CD4-positive, alpha-beta T cell treated with Interferon gamma for 1 hour (primary cell): ENCODE data around the gene UTP4.

Source experiments
- DNase-seq: peaks from one replicate; pipeline ENCODE4 v3.0.0-alpha.2; 2020

UTP4 gene

DNA sequence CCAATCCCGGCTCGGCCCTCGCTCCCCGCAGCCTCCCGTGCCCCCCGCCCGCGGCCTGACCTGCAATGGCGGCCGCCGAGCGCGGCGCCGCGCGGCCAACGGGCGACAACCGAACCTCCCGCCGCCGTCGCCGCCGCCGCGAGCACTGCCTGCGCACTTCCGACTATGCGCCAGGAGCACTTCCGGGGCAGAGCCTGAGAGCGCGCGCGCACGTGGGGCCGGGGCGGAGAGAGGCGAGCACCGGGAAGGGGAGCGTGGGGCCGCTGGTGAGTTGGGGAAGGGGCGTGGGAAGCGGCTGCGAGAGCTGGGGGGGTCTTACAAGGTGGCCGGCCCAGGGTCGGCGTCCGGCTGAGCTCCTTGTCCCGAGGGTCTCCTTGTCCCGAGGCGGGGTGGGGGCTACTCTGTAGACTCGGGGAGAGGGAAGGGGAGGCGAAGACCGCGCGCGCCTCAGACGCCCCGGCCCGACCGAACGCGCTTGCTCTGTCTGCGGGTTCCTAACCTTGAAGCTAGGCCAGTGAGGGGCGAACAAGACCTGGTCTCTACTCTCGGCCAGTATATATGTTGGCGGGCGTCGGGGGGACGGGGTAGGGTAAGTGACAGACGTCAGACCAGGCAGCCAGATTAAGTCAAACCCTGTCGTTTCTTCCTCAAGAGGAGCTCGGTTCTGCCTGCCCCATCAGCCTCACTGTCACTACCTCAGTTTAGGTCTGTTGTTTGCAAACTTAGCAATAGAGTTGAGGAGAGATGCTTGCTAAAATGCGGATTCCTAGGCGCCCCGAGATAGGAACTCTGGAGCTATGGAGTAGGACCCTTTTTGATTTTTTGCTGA is at the start of gene UTP4, which contains the start of gene CHTF8:
Gene UTP4, plus strand, starts transcription at position 226 of the 829 bp plus-strand sequence. CDS start 811 bp downstream, outside the sequence.
Gene CHTF8, minus strand, starts transcription at position 165 of the 829 bp plus-strand sequence. CDS start 11,130 bp downstream, outside the sequence.
- peak; percentile 81 for DNase-seq

DNA sequence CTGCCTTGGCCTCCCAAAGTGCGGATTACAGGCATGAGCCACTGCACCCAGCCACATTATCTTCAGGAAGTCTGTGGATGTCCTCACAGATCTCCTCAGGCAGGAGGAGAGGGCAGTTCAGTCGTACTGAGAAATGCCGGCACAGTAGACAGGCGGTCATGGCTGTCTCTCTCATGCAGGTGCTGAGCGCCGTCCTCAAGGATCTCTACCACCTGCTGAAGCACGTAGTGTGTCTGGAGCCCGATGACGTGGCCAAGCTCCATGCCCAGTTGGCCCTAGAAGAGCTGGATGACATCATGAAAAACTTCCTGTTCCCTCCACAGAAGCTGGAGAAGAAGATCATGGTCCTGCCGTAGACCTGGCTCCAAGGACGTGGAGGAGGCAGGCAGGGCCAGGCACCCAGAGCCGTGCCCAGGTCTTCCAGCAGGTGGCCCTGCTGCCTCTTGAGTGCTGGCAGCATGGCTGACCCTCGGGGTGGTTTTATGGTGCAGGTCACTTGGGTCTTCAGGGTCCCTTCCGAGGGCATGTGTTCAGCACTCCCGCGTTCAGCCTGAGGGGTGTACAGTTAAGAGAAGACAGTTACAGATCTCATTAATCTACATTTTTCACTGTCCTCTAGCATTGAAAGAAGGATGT is 49.0 kb upstream of the UTP4 start:
- no peak for DNase-seq

DNA sequence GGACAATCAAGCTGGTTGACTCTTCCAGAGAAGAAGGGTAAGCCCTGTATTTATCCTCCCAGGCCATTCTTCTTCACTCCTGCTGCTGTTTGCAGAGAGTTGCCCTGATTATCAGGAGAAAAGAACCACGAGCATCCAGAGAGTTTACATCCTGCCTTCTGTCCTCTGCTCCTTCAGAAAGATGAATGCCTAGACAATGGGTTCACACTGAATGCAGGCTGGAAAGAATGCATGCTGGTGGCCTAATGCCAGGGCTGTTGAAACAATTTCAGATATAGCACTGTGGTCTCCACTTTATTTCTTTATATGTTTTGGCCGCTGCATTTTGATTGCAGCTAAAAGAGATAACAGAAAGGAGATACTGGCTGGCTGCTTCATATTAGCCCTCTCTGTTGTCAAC is 48.2 kb upstream of the UTP4 start:
- DNase-seq: no peak

DNA sequence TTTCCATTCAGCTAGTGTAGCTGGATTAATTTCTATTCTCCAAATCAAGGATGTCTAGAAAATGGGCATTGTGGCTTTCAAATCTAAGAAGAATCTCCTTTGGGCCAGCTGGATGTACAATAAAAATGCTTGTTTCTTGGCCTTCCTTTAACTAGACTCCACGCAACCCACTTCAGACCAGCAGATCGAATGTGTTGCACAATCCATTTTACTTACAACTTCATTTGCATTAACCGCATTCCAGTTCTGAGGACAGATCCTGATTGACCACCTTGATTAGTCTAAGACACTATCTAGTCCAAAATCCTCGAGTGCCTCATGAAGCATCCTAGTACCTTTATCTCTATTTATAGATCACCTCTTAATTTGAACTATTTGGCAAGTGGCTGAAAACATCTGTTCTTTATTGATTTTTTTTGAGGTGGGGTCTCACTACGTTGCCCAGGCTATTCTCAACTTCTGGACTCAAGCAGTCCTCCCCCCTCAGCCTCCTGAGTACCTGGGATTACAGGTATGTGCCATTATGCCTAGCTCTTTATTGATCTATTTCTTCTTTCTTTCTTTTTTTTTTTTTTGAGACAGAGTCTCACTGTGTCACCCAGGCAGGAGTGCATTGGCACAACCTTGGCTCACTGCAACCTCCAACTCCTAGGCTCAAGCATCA is 47.3 kb upstream of the UTP4 start:
- DNase-seq: no peak

DNA sequence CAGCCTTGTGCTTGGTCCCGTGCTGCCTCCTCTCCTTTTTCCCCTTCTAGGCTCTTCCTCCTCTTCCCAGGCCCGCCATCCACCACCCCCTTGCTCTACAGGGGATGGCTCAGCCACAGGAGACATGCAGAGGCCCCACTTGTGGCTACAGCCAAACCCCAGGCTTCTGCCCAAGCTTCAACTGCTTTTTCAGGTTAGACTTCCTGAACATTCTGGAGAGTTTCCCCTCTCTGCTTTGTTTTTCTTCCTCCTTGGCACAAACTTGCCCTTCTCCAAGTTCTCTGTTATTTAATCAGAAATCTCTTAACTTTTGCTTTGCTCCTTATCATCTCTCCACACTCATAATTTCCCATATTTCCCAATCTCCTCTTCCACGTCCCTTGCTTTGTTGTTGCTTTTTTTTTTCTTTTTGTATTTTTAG is 45.3 kb upstream of the UTP4 start:
- DNase-seq: no peak

DNA sequence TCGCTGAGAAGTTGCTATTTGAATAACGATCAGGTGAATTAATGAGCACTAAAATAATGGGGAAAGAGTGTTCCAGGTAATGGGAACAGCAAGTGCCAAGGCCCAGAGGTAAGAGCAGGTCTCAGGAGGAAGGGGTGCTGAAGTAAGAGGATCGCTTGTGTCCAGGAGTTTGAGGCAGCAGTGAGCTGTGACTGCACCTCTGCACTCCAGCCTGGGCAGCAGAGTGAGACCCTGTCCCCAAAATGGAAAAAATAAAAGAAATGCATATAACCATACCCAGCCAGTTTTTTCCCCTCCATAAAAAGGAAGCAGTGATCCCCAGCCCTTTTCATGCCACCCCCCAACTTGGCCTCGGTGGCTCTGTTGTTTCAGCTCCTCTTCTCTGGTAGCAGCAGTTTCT is 43.8 kb upstream of the UTP4 start:
- DNase-seq: no peak

DNA sequence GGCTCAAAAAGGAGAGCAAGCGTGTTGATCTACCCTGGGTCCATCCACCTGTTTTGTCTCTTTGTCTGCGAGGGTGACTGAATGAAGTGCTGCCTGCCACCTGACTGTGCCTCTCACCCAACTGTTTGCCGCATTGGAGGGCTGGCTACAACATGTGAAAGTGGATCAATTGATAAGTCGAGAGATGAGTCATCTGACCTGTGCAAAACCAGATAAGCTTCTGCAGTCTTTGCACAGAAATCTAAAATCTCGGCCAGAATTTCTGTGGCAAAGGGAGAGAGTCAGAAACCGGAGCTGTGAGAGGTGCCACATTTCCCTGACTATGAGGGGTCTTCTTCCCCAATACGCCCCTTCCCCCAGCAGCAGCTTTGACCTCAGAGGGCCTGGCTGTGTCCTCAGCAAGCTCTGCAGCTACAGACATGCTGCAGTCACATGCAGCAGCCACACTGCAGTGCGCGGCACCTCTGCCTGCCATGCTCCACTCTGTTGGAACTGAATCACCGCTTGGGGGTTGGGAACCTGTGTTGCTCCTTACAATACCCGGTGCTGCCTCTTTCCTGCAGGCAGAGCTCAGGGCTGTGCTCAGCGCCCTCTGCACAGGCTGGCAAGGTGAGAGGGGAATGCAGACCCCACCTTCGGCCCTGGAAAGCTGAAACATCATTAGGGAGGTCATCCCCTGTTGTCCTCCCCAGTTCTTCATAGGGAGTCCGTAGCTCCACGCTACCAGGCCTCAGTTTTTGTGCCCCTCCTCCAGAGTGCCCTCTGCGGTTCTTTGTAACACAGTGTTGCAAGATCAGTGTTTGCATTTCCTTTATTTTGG is 43.1 kb upstream of the UTP4 start:
- DNase-seq: no peak

DNA sequence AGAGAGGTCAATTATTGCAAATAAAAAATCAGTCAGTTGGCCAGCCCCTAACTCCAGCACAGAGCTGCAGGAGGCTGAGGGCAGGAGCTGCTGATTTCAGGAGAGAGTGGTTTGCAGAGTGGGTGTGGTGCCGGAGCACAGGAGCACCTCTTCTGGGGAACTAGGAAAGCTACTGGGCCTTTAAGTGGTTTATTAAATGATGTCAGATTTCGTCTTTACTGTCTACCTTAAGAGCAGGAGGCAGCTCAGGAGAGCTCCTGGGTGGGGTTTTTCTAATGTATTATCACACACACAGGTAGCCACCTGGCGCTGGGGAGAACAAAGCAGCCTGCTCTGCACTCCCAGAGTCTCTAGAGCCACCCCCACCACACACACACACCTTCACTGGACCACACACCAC is 38.5 kb upstream of the UTP4 start:
- DNase-seq: no peak

DNA sequence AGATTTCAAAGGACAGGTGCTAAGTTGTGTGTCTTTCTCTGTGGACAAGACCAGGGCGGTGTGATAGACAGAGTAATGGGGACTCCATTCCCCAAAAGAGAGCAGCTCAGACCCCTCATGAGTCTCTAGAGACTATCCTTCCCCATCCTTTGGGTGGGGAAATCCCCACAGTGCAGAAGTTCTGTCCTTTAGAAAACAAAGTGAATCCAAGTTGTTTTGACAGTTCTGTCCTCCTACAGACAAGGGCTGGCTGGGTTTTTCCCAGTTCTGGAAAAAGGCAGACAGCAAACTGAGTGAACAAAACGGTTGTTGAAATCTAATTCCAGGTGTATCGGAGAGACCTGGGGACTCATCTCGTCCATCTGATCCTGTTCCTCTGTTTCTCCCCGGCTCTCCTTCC is 37.9 kb upstream of the UTP4 start:
- no peak for DNase-seq

DNA sequence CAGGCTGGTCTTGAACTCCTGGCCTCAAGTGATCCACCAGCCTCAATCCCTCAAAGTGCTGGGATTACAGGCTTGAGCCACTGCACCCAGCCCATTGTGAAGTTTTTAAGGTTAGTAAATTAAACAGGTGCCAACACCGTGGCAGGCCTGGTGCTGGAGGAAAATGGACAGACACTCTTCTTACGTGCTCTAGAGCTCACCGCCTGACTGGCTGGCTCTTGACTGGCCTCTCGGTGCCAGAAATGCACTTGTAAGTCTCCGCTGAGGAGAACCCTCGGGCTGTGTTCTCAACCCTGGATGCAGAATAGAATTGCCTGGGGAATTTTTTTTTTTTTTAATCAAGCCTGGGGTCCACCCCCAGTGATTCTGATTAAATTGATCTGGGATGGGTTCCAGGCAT is 37.3 kb upstream of the UTP4 start:
- DNase-seq: no peak

DNA sequence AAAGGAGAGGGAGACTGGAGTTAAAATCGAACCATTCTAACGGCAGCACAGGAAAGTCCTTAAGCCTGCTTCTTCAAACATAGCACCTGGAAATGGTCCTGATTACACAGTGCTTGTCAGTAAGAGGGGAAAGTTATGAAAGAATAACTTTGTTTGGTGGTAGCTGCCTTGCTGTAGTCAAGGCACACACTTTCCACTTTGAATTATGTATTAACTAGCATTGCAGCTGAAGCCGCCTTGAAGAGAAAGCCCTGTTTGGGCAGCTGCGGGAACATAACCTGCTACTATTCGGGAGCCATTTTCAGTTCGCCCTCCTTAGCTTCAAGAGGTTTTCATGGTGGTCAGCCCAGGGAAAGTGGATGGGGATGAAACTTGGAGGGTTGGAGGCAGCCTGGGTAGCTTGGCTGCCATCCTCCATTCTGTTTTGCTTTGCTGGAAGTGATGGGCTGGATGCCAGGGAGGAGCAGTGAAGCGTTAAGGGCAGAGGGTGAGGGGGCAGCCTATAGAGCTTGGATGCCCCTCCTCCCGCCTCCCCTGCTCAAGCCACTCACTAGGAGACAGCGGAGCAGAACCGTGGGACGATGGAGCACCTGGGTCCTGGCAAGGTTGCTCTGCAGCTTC is 32.3 kb upstream of the UTP4 start:
- no peak for DNase-seq

DNA sequence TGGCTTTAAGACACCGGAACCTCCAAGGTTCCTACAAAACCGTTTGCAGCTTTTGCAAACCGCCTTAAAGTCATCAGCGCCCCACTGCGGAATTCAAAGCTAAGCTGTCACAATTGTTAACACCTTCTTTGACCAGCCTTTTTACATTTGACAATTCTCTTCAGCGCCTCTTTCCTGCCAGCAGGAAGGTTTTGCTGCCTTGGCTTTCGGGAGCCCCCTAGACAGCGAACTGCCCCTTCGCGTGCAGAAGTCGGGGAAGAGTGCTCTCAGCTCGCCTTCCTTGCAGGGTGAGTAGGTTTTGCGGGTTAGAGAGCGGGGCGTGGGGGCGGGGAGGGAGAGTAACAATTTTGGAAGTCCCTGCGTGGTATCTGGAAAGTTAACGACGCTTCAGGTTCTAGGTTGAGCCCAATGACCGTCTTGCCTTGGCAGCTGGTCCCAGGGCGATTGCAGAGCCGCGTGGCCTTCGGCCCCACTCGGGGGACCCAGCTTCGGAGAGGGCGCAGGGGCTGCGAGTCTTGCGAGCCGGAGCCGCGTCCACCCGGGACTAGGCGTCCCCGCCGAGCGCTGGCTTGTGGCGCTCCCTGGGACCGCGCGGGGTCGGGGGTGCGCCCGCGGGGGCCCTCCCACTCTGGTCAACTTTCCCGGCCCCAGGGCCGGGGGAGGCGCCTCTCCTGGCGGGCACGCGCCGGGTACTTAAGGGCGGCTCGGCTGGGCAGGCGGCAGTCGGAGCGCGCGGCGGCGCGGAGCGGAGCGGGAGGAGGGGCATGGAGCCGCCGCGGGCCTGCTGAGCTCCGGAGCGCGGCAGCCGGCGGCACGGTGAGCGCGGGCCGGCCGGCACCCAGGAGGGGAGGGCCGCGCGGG is 26.7 kb upstream of the UTP4 start, which contains the start of gene HAS3:
Gene HAS3, plus strand, starts transcription at position 153 of the 861 bp plus-strand sequence. CDS start 3,743 bp downstream, outside the sequence.
- DNase-seq: no peak

DNA sequence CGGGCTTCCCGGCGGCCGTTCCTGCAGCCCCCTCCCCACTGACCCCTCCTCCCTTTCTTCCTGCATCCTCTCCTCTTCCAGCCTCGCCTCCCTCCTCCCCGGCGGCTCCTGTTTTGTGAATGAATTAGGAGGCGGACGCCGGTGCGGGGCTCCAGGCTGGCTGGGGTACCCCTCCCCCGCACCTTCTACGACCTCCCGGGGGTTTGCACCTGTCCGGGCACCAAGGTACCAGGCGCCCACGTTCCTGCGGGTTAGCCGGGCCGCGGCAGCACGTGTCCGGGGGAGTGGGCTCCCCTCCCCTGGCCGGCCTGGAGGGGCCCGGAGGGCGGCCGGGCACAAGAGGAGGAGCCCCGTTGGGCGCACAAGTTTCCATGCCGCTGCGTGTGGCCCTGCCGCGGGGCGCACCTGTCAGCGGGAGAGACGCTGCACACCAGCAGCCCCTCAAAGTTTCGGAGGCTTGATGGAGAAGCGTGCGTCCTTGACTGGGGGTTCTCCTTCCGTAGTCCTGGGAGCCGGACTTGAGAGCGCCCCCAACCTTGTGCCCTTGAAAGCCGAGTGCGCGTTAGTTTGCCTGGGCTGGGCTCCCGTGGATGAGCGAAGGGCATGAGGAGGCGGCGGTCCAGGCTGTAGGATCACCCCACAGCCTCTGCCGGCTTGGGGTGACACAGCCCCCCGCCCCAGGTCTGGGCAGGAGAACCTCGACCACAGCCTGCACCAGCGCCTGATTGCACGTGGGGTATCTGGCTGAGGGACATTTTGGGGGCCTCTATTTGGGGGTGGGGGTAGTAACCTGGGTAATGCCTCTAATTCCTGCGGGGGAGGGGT is 25.7 kb upstream of the UTP4 start:
- no peak for DNase-seq

DNA sequence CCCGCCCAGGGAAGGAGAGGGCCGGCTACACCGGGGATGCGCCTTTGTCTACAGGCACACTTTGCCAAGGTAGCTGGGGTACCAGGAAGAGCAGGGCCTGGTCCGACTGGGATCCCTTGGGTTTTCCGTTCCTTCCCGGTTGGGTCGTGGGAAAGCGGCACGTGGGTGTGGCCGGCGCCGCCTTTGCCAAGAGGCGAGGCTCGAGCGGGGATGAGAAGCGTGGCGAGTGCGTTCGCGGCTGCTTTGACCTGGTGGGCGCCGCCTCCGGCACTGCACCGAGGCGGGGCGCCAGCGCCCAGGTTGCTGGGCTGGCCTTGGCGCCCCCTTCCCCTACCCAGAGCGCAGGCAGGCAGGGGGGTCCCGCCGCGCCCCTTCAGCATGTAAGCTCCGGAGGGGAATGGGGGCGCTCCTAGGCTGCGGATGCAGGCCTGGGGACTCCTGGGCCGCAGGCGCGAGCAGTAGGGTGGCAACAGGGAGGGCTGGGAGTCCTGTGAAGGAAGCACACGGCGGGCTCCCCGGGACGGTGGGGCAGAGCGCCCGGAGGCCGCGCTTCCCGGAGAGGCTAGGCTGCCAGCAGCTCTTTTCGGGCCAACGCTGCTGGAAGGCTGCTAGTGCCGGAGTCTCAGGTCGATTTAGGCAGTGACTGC is 25.0 kb upstream of the UTP4 start:
- DNase-seq: no peak

DNA sequence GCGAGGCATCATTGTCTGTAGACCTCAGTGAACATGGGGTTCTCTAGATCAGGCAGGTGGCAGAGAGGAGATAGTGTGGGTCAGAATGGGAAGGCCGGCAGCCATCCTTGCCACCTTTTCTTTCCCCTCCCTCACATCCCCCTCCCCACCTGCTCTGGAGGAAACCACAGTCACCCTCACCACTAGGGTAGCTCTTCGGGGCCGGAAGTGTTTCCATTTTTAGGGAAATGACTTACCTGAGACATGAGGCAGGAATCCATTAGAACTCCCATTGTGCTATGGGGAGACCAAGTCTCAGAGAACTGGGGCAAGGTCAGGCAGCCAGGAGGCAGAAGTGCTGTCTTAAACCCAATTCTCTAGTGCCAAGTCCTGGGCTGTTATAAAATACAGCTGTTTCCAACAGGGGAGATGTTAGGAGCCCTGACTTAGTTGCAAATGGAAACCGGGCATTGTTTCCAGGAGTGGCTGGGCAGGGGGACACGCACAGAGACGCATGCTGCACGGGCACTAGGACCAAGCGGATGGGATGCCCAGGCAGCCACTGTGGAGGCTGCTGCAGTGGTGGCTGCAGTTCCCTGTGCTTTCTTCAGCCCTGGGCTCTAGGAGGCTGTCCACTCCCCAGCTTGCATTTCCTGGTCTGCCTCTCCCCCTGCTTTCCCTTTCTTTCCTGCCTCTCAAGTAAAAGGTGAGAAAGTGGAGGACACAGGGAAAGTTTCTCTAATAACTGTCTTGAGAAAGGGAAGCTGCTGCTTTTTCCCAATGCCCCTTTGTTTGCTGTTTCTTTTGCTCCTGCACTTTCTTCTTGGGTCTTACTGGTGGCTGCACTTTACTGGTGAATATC is 24.2 kb upstream of the UTP4 start:
- no peak for DNase-seq

DNA sequence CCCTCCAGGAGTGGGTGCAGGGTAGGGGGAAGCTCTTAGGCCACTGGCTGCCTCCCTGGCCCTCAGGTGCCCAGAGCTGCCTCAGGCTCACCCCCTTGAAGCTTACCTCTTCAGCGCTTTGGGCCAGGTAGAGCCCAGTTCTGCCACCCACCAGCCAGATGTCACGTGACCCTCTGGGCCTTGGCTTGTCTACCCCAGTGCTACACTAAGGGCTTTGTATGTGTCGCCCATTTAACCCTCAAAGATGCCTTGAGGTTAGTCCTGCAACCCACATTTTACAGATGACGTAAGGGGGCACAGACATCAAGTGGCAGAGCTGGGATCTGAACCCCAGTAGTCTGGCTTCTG is 23.6 kb upstream of the UTP4 start:
- no peak for DNase-seq

DNA sequence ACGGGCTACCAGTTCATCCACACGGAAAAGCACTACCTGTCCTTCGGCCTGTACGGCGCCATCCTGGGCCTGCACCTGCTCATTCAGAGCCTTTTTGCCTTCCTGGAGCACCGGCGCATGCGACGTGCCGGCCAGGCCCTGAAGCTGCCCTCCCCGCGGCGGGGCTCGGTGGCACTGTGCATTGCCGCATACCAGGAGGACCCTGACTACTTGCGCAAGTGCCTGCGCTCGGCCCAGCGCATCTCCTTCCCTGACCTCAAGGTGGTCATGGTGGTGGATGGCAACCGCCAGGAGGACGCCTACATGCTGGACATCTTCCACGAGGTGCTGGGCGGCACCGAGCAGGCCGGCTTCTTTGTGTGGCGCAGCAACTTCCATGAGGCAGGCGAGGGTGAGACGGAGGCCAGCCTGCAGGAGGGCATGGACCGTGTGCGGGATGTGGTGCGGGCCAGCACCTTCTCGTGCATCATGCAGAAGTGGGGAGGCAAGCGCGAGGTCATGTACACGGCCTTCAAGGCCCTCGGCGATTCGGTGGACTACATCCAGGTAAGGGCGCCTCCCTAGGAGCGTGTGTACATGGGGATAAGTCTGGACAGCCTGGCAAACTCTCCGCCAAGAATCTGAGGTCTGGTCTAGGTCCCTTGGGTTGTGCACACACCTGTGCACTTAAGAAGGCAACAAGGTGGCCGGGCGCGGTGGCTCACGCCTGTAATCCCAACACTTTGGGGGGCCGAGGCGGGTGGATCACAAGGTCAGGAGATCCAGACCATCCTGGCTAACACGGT is 22.8 kb upstream of the UTP4 start:
- DNase-seq: no peak

DNA sequence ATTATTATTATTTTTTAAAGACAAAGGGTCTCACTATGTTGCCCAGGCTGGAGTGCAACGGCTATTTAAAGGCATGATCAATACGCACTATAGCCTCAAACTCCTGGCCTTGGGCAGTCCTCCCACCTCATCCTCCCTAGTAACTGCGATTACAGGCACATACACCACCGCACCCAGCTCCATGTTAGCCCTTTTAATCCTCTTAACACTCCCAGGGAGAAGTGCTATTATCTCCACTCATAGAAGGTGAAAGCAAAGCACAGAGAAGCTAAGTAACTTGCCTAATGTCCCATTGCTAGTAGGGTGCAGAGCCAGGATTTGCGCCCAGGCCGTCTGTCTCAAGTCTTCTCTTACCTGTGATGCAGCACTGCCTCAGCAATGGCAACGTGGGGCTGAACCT is 22.0 kb upstream of the UTP4 start:
- no peak for DNase-seq
